ENCODE measurements around the gene ST3GAL6.
A peak's percentile ranks its signal among the peaks of the same experiment; 100 is the strongest.

ST3GAL6 gene, protein sequence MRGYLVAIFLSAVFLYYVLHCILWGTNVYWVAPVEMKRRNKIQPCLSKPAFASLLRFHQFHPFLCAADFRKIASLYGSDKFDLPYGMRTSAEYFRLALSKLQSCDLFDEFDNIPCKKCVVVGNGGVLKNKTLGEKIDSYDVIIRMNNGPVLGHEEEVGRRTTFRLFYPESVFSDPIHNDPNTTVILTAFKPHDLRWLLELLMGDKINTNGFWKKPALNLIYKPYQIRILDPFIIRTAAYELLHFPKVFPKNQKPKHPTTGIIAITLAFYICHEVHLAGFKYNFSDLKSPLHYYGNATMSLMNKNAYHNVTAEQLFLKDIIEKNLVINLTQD

DNA sequence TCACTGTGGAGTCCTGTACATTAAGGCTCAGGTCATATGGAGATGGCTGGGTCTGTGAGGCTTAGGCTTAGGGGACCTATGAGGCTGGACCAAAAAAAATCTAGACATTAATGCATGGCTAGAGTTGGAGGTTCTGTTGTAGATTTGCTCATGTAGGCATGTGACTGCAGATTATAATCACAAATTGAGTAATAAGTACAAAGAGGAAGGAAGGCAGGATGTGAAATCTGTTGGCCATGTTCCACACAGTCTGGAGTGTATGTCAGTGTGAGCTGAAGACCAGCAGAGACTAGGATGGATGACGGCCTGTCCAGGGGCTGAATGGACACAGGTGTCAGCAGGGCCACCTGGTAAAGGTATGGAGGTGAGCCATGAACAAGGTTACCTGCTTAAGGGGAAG, at the start of gene ST3GAL6:
Gene ST3GAL6 (plus strand): TSS at position 265 of the 400 bp plus-strand sequence. CDS start 5,101 bp downstream, outside the sequence.
- DNase-seq = peak; percentile 20

DNA sequence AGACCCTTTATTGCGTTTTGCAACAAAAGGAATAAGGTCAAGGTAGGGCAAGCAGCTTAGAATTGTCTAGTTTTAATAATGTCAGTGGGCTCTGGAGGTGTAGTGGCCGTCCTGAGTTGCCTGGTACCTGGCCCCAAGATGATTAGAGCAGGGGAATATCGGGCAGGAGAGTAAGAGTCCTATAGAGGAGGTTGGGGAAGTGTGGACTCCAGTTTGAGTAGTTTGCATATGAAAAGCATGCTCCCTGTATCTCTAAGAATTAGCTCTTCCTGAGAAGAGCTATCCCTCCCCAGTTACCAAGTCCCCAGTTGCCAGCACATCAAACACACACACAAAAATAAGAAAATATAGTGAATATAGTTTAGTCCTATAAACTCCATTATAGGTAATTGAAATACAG, 49.2 kb upstream of the ST3GAL6 start:
- DNase-seq = no peak

DNA sequence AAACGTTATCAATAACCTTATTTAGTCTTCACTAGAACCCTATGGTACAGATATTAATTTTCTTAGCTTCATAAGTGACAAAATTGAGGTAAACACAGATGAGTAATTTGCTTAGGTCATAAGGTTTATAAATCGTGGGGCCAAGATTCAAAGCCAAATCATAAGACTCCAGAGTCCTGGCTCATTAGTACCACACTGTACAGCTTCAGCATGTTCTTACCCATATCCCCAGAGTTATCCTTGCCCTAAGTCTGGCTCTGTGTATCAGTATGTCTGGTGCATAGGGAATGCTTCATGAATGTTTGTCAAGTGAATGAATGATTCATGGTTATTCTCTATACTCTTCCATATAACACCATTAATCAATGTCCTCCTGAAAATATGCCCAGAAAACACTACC, 45.6 kb upstream of the ST3GAL6 start:
- DNase-seq = no peak

DNA sequence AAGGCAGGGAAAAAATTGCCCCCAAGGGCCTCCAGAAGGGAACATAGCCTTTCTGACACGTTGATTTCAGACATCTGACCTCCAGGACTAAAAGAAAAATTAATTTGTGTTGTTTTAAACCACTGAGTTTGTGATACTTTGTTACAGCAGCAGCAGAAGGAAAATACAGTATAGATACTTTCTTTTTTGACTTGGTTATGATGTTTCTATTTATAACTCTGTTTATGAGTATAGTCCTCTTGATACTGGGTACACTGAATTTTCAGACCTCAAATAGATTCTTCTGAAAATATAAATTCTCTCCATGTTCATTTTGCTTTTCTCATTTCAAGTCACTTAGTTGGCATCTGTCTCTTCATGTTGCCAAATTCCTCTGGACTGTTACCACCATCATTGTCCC, 44.4 kb upstream of the ST3GAL6 start:
- DNase-seq = no peak

DNA sequence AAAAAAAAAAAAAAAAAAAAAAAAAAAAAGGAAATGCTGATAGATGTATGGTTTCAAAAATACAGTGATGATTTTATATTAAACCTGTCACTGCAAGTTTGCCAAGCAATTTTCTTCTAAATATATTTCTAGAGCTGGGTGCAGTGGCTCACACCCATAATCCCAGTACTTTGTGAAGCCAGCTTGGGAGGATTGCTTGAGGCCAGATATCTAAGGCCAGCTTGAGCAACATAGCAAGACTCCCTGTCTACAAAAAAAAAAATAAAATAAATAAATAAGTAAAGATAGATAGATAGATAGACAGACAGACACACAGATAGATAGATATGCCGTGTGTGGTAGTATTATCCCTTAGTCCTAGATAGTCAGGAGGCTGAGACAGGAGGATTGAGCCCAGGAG, 41.4 kb upstream of the ST3GAL6 start:
- DNase-seq = no peak

DNA sequence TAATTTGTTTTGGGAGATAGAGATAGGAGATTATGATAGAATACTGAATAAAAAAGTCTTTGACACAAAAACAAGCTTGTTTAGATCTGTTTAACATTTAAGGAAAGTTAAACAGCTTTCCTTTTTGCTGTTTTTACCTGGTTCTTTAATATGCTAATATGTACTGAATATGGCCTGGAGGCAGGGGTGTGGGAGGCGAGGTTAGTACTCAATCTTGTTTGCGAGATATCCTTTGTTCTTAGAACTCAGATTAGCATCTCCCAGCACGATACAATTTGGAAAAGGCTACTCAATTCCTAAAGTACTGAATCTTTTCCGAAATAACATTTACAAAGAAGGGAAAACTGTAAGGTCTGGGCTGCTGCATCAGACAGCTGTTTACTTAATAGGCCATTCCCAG, 40.8 kb upstream of the ST3GAL6 start:
- no peak for DNase-seq

DNA sequence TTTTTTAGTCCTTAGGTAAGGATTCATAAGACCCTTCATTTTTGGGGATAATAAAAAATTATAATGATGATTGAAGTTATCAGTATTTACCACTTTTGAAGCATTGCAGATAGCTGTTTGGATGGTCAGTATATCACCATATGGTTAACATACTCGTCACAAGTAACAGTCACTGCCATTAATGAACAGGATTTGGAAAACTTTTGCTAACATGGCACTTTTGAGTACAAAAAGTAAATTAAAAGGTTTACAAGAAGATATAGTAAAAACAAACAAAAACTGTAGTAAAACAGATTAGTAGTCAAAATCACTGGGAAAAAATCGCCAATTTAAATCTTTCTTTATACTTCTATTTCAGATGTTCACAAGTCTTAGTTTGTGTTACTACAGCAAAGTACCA, 37.8 kb upstream of the ST3GAL6 start:
- DNase-seq = no peak

DNA sequence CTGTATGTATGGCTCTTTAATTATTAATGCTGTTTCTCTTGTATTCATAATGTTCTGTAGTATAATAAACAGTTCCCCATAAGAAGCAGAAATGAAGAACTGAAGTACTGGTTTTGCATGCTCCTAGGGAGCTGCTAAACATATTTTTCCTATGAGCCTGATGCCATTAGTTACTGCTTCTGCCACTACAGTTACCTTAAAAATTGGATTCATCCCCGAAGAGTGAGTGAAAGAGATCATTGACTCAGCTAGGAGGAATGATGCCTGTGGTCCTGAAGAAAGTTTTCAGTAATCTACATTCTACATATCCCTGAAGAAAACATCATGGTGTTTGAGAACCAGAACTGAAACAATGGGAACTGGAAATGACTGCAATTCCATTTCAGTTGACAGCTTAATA, 37.1 kb upstream of the ST3GAL6 start:
- no peak for DNase-seq

DNA sequence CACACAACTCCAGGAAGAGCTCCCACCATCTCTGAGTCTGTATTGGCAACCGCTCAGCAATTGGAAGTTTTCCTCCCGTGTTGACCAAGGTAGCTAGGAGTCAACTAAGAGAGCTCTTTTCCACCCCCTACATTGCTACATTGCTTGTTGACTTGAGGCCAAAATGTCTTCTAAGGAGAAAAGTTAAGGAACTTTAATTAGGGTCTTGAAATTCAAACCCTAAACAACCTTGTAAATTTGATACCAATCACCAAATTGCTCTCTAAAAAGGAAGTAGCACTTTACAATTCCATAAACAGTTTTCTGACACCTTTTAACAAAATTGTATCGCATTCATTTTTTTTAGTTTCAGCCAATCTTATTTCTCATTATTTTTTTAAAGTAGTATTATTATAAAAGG, 35.5 kb upstream of the ST3GAL6 start:
- no peak for DNase-seq

DNA sequence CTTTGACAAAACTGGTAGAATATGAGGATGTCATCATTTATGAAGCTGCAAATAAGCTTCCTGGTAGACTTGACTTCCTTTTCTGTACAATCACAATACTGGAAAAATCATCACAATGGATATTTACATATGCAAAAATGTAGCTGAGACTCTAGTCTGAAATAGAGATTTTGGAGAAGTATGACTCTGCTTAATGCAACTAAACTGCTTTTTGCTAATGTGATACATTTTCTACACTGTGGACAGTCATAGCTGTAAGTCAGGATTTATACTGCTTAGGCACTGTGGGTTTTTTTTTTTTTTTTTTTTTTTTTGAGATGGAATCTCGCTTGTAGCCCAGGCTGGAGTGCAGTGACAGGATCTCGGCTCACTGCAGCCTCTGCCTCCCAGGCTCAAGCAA, 34.5 kb upstream of the ST3GAL6 start:
- no peak for DNase-seq

DNA sequence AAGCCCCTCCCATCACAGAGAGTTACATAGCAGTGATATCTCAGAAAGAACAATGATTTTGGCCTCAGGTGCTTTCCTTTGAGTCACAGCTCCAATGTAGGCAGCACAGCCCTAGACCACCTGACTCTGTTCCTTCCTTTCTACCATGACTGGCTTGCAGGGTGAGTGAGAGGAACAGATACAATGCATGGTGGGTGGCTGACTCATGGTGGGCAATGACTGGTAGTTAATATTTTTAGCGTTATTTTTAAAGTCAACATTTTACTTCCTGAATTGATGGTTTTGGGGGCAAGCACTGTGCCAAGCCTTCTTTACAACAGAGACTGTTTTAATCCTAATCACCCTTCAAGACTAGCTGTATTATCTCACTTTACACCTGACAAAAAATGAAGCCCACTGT, 32.8 kb upstream of the ST3GAL6 start:
- DNase-seq = no peak

DNA sequence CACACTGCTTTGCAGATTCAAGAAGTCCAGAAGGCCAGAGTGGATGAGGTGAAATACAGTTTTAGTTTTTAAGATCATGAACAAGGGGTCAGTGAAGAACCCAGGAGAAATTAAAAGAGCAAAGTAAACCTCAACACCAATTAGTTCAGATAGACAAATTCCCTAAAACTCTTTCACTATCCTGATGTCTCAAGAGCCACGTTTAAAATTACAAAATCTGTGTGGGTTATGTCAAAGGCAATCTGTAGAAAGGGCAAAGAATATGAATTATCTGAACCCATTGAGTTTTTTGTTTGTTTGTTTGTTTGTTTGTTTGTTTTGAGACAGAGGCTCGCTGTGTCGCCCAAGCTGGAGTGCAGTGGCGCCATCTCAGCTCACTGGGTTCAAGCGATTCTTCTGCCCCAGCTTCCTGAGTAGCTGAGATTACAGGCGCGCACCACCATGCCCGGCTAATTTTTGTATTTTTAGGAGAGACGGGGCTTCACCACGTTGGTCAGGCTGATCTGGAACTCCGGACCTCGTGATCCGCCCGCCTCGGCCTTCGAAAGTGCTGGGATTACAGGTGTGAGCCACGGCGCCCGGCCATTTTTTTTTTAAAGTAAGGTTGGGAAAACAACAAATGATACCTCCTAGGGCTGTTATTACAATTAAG, 32.1 kb upstream of the ST3GAL6 start:
- DNase-seq = peak; percentile 3

DNA sequence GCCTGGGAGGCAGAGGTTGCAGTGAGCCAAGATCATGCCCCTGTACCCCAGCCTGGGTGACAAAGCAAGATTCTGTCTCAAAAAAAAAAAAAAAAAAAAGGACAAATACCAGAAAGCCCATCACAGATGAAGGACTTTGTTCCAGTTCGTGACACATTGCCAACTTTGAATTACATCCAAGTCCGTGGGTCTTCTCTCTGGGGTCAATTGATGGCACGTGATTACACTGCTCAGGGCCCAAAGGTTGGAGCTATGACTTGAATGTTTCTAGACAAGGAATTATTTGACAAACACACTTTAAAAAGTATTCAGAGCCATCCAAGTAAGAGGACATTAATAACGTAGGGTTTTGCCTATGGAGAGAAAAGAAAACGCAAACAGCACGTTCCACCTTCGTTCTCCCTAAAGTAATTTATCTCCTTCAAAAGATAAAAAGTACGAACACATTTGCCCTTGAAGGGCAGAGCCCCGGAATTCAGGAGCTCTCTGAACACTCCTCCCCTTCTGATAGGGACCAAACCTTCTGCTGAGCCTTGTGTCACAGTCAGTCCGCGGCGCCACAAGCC, 31.3 kb upstream of the ST3GAL6 start:
- no peak for DNase-seq

DNA sequence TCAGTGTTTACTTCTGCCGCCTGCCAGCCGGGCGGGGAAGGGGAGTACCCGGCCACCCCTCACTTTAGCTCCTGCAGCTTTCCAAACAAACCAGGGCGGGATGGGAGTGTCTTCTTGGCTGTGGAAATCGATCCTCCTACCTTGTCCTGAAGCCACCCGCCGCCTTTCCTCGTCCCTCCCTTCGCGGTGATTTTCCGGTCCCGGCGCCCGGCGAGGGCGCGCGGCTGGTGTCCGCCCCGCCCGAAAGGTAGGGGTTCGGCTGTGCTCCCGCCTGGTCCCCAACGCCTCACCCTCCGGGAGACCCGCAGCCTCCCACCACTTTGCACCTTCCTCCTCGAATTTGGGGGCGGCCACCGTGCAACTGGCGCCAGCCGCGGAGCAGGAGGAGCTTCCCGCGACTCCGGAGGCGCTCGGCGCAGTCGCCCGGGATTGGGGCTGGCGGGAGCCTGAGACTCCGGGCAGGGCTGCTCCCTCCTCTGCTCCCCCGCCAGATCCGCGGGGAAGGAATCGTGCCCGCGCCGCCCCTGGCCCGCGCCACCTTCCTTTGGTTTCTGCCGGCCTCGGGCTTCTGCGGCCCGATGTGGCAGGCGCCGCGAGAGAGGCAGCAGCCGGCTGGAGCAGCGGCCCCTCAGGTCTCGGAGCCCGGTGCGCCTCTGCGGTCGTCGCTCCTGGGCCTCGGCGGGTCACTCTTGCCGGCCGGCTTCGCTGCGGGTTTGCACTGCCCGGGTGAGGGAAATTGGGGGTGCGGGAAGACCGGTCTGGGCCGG, 30.7 kb upstream of the ST3GAL6 start:
- DNase-seq = peak; percentile 67

DNA sequence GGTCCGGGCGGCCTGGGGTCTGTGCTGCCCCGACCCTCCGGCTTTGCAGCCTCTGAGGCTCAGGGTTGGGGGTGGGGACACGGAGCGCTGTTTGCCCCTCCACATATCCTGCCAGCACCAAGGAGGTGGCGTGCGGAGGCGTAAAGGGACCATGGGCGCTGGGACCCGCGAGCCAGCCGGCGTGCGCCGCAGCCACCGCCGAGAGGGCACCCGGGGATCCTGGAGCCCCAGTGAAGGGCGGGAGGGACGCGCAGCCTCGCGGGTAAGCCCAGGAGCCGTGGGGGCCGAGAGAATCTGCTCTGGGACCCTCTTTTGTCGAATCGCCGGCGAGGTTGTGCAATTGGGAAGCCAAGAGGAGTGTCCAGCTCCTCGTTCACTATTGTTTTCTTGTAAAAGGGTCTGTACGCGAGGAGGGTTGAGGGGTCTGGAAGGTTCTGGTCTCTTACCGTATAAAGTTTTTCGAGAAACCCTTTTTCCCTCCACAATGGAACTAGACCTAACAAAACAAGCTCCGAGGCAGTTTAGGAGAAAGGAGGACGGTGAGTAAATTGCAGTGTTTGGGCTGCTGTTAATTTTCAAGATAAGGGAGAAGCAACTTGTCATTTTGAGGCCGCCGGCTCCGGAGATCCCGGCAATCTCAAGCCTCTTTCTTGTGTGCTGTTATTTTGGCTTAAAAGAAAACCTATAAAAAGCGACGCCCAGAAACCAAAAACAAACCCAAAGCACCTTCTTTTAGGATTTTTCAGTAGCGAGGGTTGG, 29.9 kb upstream of the ST3GAL6 start:
- peak; percentile 46 for DNase-seq

DNA sequence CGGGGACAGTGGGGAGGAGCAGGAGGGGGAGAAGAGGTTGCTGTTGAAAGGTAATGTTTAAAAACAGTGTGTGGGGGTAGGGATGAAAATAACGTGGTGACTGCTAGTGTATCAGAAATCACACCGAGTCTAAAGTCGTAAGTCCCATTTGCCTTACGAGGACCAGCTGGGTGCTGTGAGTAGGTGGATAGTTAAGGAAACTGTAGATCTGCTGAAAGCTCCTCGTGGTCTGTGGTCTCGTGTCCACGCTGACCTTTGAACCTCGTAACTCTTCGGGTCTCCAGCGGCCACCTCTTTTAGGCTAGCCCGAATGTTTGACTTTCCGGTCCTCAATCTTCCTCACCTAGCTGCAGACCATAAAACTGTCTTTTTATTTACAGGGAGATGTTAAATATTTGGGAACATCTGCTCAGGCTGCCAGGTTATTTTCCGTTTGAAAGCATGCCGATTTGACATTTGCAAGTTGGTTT, 29.3 kb upstream of the ST3GAL6 start:
- DNase-seq = no peak

DNA sequence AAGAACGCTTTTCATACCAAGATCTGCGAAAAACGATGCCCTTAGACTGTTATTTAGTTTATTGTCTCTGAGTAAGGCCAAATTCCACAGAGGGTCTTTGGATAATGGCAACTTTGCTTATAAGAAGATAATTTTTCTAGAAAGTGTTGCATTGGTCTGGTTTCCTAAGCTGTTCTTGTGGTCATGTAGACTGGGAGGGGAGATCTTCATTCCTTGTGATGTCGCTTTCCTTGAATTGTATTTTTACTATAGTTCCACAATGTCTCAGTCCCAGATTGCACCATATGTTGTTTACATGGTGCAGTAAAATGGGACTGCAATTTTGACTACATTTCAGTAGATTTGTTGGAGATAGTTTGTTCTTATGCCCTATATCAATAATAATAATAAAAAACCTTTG, 28.8 kb upstream of the ST3GAL6 start:
- DNase-seq = no peak

DNA sequence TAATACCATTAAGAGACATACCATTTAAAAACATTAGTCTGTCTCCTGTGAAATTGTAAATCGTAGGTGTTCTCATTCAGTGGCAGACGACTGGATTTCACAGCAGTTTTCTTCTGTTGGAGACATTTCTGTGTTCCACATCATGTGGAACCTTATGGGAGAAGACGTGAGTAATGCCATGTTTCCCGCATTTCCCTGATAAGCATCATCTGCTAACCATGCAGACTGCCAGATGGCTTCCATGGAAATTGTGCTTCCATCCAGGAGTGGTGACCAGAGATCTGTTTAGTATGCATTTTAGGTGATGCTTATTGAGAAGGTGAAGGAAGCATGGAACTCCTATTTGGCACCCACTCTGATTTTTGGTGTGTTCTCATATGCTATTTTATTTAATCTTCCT, 28.4 kb upstream of the ST3GAL6 start:
- DNase-seq = no peak

DNA sequence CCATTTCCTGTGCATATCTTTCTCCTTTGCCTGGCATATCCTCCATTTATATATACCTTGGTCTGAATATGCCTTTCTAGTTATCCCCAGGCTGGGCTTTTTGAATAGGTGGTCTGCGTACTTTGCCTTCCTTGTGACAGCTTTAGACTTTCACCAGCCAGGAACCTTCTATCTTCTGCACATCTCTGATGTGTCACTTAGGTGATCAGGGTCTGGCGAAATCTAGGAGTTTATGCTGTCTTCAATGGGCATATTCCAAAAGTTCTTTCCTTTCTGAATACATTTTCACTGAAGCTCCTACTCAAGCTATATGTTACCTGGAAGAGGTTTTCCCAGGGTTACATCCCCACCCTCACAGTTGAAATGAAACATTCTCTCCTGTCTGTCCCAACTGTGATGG, 27.8 kb upstream of the ST3GAL6 start:
- no peak for DNase-seq

DNA sequence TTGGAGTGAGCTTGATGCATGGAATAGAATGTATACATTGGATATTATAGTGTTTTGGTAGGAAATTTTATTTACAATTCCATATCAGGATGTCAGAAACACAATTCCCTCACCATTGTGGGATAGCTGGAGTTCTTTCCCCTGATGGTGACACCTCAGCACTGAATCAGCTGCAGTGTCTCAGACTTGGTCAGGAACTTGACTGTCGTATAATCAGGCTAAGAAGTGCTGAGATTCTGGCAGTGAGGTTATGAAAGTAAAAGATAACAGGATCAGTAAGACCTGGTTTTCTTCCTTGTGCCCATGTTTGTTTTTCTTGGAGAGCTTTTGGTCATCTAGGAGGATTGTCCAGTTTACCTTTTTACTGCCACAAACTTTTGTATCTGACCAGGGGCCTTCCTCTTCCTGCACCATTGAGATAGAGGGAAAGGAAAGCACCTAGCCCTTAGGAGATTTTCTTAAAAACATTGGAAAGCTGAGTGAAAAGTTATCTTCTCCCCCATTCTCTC, 27.3 kb upstream of the ST3GAL6 start:
- no peak for DNase-seq

DNA sequence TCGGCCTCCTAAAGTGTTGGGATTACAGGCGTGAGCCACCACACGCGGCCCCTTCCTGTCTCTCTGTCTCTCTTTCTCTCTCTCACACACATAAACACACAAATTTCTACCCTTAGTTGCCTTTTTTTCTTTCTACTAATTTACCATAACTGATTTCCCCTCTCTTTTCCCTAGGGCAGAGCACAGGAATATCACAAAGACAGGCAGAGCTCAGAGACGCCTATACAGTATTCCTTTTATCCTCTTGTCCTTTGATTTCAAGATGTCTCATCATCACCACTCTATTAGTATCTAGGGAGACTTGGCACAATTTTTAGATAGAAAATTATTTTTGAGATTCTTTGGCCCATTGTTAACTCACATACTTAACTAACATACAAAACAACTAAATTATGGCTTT, 25.8 kb upstream of the ST3GAL6 start:
- no peak for DNase-seq

DNA sequence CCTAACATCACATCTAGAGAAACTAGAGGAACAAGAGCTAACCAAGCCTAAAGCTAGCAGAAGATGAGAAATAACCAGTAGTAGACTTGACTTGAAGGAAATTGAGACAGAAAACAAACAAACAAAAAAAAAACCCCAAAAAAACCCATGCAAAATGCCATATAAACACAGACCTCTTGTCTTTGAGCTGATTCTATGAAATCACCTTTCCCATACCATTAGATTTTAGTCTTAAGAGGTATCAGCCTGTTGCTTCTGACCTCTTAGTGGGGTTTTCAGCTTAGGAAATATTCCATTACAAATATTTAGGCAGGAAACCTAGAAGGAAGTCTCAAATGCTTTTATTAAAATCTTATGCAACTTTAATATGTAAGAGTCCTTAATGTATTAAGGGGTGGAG, 23.9 kb upstream of the ST3GAL6 start:
- no peak for DNase-seq

DNA sequence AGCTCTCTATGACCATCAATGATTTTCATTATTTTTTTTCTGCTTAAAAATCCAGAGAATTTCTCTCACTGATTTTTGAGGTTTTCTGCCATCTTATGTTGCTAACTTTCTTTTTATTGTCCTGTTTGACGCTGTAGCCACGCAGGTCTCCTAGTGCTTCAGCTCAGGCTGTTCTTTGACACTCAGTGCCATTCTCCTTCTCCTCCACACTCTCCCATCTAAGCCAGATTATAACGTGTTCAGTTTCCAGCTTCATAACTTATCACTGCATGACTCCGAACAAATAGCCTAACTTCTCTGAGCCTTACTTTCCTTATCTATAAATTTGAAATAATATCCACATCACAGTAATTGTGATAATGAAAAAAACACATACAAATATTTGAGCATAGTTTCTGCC, 22.8 kb upstream of the ST3GAL6 start:
- DNase-seq = no peak

Measured in midbrain (tissue), 1 donor.